ENCODE data around the gene SLC25A13.

SLC25A13 gene

DNA sequence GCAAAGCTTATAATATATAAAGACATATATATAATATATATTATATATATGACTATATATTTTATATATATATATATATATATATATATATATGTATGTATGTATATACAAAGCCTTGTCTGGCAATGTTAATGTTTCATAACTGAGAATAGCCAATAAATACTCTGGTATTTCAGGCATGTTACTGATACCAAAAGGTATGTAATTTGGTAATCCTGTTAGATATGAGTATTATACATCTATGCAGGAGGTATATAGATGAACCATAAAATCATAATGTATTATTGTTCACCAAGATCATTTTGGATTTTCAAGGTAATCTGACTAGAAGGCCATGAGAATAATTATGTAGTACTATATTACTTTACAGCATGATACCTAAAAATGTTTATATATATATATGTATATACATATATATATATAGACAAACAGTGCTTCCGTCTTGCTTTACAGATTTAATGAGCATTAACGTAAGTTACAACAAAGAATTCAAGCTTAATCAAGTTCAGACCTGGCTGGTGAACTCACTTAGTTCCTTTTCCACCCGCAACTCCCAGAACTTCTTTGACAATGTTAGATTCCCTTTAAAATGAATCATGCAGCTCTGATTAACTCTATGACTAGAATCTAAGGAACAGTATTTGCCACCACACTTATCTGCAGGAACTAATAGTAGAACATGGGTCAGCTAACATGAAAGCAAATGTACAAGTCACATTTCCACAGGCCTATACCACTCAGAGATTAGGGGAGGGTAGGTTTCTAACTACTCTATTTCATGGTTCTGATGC, 82.7 kb downstream of the SLC25A13 start:
- no peak for DNase-seq

DNA sequence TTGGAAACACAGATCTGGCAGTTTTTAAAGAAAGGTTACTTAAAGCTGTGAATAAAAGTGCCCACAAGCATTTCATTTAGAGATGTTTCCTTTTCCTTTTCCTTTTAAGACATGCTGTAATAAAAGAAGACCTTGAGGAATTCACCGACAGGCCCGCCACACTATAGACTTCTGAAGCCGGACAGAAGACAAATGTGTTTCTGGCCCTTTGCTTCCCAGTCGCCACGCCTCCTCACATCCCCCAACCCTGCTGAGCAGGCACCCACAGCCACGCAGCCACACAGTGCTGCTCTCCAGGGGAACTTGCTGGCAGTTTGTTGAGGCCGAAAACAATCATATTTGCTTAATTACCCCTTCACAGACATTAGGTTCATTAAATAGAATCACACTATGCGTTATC, 83.4 kb downstream of the SLC25A13 start:
- DNase-seq = no peak

DNA sequence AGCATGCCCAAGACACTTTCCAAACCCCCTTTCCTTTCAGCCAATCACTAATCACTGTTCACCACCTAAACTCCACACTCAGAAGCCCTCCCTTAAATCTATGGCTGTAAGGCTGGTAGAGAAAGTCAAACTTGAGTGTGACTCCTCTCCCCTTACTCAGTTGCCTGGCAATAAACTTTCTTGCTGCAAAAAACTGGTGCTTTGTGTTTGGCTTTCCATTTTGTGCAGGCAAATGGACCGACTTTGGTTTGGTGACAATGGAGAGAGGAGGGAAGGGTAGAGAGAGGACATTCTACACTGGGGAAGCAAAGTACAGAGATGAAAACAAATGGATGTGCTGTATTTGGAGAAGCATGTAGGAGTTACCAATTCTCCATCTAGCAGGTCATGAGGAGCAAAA, 84.9 kb downstream of the SLC25A13 start:
- DNase-seq = no peak

DNA sequence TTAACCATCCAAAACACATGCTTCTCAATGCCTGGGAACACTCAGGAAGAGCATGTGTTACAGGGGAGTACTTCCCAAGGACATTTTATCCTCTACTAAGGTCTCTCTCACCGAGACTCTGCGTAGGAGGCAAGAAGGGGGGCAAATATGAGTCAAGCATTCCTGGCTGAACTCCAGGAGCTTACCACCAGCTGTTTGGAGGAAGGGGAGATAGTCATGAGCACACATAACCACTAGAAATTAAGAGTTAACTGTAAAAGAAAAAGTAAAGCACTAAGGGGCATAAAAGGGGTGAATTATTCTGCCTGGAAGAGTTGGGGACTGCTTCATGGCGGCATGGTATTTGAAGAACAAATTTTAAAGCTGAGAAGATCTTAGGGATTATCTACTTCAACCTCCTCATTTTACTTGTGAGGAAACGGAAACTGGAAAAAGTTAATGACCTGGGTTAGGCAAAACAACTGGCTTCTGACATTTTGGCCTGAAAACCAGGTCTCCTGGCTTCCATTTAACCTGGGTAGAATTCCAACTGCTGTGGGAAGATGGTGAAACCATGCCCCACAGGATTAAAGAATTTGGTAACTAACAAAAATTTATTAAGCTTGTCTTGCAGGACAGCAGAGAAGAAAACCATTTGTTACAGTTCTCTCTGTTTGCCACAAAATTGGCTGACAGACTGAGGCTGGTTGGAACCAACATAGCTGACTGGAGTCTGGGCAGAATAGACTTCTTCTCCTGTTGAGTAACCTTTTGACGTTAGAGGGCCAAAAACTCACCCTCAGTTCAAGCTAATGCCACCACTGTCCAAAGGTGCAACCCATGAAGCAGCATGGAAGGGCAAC, 85.5 kb downstream of the SLC25A13 start:
- DNase-seq = peak; percentile 91

DNA sequence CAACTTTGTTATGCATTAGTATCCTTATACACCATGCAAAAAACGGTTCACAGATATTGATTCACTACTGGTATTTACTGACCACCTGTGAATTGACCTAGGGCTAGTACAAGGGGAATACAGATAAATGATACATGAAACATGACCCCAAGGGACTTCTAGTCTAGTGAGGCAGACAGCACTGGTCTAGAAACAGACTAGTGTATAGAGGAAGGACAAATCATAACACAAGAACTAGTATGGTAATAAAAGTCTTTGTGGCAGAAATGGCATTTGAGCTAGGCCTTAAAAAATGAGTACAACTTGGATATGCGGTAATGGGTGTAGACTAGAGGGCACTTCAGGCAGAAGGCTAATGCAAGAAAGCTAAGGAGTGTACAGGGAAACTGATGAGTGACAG, 86.6 kb downstream of the SLC25A13 start:
- DNase-seq = no peak

DNA sequence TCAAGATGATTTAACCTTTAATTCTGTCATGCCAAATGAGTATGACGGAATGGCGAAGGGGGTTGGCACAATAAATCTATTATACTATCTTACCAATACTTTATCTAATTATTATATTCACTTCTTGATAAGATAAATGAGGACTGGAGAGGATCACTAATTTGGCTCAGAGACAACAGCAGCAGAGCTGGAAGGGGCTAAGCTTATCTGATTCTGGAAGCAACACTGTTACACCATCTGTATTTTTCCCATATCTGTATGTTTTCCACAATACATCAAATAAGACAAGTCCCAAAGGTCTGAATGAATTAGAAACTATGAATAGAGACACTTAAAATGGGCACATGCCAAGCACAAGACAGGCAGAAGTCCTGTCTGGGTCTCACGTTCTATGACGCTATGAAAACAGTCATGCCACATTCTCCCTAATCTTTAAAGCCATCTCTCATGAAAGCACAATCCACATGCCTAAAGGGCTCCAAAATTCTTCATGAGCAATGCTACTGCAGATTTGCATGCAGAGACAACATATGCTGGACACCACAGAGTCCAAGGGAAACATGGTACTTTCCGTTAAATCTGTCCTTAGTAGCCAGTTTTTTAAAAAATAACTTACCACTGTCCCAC, 88.3 kb downstream of the SLC25A13 start:
- no peak for DNase-seq

DNA sequence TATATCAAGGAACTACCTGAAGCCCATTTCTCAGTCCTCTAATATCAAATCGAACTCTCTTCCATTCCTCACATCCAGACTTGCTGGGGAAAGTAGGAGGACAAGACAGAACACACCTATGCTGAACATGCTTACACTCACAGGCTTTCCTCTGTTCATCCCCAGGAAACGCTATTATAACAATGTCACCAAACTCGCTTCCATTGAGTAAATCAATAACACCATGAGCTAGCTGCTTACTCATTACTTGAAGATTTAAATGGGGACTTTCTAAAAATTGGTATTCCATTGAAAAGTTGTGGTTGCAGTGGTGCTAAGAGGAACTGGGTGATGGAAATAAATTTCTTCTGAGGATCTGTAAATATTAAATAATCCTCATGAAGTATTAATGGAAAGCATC, 88.8 kb downstream of the SLC25A13 start:
- DNase-seq = no peak

DNA sequence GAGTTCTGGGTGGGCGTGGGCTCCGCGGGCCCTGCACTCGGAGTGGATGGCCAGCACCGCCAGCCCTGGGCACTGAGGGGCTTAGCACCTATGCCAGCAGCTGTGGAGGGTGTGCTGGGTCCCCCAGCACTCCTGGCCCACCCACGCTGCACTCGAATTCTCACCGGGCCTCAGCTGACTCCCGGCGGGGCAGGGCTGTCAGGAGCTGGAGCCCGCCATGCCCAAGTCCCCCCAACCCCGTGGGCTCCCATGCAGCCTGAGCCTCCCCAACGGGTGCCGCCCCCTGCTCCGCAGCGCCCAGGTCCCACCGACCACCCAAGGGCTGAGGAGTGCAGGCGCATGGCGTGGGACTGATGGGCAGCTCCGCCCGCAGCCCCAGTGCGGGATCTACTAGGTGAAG, 93.1 kb downstream of the SLC25A13 start:
- DNase-seq = no peak

DNA sequence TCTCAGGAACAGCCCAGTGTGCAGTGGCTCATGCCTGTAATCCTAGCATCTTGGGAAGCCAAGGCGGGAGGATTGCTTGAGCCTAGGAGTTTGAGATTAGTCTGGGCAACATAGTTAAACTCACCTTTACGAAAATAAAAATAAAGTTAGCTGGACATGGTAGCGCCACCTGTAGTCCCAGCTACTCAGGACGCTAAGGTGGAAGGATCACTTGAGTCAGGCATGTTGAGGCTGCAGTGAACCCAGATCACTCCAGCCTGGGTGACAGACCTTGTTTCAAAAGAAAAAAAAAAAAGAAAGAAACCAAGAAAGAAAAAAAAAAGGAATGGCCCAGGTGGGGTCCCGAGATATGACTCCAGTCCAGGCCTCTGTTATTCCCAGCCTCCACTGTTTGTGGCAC, 96.6 kb downstream of the SLC25A13 start:
- DNase-seq = no peak

DNA sequence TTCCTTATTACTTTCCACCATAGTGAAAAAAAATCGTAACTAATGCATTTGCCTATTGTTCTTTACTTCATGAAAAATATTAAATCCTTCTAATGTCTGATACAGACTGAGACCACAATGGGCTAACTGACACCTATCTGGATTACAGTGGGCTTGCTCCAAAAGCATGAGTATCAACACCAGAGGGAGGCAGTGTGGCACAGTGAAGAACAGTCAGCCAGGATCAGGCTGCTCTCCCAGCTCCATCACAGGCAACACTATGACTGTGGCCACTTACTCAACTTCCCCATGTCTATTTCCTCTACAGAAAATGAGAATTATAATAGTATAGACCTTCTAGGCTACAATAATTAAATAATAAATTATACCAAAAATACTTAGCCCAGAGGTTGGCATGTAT, 97.2 kb downstream of the SLC25A13 start:
- no peak for DNase-seq

DNA sequence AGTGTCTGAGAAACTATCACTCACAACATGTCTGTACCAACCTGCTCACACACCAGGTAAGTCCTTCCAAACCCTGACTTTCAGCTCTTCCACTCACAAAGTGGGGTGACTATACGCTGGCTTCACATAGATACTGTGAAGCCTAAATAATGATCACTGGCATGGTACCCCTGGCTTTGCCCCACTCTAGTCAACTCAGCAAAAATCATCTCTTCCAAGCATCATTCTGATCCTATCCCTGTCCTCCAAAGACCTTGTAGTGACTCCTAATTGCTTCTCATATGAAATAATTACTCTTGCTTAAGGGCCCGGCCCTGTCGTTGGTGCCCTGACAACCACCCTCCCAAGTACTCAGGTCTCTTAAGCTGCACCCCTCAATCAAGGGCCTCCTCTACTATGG, 97.8 kb downstream of the SLC25A13 start:
- no peak for DNase-seq

DNA sequence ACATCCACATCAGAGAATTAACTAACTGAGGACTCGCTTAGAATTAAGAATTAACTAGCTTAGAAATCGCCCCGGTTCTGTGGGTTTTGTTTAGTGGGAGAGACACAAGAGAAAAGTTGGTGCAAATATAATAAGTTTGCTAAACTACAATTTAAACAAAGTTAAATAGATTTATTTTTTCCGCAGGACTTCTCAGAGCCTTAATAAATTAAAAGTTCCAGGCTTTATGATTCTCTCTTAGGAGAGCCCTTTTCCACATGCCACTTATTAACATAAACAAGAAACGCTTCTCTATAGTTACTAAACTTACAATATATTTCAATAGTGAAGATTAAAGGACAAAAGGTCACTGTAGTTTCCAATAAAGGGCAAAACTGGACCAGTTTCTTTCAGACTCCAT, 100.0 kb downstream of the SLC25A13 start:
- DNase-seq = no peak

DNA sequence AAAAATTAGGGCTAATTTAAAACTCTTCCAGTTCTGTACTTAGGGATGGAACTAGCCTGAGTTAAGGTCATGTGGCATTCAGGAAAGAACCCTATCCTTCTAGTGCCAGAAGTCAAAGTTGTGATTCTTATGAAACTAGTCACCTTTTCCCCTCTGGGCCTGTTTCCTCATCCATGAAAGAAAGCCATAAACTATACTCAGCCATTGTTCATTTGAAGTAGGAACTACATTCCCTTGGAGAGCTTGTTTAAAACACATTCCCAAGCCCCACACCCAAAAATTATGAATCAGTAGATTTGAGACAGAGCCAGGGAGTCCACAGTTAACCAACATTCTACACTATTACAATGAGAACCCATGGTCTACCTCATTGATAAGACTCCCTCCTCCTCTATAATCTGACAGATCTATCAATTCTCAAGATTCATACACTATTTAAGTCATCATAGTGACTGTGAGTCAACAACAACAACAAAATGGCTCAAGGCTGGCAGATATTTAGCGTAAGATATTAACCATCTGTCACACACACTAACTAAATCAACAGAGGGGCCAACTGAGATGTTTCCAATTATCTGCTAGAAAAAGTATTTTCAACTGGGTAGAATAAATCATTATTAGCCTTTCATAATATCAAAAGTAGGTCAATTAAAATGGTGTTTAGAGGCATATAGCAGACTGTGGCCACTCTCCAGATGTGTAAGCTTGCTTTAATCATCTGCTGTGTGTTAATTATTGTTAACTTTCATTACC, 102.3 kb downstream of the SLC25A13 start:
- peak; percentile 71 for DNase-seq

DNA sequence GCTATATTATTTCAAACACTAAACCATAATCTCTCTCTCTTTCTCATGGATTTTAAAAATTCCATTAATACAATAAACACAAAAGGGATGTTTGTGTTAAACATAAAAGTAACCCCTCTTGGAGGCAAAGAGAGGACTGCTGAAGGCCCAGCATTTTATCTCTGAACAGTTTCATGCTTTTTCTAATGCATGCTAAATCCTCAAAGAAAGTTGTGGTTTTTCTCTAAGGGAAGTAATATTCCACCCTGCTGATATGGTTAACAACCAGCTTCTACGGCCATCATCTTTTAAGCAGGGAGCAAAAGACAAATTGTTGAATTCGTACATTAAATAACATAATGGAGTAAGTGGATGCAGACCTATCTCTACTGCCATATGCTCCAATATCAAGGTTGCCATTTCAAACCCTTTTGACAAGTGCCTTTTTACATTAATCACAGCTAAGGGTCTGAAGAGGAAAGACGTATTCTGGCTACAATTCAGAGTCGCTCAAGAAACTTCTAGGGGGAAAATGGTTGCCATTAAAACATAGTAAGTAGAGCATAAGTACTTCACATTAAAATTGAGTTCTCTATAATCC, 103.1 kb downstream of the SLC25A13 start:
- no peak for DNase-seq

DNA sequence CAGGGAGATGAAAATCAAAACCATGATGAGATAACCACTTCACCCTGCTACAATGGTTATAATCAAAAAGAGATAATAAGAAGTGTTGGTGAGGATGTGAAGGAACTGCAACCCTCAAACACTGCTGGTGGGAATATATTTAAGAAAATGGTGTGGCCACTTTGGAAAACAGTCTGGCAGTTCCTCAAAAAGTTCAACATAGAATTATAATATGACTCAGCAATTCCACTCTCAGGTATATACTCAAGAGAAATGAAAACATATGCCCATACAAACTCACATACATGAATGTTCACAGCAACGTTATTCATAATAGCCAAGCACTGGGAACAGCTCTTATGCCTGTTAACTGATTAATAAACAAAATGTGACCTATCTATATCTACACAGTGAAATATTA, 104.8 kb downstream of the SLC25A13 start:
- no peak for DNase-seq

DNA sequence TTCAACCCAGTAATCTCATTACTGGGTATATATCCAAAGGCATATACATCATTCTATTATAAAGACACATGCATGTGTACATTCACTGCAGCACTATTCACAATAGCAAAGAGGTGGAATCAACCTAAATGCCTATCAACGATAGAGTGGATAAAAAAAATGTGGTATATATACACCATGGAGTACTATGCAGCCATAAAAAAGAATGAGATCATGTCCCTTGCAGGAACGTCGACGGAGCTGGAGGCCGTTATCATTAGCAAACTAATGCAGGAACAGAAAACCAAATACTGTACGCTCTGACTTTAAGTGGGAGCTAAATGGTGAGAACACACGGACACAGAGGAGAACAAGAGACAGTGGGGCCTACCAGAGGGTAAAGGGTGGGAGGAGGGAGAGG, 105.5 kb downstream of the SLC25A13 start:
- DNase-seq = no peak

DNA sequence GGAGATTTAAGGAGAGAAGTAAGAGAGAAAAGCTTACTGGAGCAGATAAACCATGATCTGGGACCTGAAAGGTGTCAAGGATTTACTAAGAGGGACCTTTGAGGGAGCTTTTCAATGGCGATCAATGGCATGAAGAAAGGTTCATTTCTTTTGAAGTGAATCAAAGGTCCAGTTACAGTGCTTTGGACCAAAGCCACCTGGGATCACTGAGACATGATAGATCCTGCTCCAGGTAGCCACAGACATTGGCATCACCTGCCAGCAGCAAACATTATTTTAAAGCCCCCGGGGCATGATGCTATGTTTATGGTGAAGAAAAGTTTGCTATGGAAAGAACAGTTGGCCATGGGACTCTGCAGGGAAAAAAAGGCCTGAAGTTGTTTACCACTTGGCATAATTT, 109.4 kb downstream of the SLC25A13 start:
- no peak for DNase-seq

DNA sequence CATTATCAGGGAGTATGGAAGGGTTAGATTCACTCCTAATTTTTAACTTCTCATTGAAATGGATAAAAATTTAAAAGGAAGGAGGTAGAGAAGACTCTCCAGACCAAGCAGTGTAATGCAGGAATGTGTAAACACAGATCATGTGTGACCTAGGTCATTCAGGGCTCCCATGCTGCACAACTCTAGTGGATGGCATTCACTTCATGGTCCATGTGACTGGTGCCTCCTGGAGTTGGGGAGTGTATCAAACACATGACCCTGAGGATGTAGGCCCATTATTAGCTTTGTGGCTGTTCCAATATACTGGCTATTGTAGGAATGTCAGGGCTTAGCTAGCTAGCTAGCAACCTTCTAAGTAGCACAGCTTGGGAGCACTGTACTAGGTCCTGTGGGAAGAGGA, 109.9 kb downstream of the SLC25A13 start:
- no peak for DNase-seq

DNA sequence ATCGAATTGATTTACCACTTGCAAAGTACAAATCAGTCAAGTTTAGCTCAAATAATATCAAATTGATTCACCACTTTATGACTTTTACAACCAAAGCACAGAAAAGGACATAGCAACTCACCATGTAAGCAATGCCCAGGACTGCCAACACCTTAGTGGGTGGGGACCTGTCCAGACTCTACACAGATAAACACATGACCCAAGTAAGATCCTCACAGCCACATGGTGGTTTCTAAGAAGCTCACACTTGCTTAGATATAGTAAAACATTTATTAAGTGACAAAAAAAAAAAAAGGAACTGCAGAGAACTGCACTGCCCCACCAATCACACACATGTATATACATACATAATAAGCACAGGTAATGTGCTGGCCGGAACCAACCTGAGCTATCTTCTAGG, 116.2 kb downstream of the SLC25A13 start:
- no peak for DNase-seq

DNA sequence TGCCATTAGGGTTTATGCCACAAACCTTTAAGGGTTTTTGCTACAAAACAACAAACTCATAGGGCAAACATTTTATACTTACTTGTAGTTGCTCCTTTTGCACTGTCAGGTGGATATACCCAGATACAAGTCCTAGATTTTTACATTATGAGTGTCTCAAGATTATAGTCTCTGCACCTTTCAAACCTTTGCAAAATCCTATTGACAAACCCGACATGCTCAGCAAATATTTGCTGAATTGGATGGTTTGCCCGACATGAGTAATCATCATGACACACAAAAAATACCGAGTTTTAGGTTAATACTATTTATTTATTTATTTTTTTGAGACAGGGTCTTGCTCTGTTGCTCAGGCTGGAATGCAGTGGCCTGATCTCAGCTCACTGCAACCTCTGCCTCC, 117.3 kb downstream of the SLC25A13 start:
- DNase-seq = no peak

DNA sequence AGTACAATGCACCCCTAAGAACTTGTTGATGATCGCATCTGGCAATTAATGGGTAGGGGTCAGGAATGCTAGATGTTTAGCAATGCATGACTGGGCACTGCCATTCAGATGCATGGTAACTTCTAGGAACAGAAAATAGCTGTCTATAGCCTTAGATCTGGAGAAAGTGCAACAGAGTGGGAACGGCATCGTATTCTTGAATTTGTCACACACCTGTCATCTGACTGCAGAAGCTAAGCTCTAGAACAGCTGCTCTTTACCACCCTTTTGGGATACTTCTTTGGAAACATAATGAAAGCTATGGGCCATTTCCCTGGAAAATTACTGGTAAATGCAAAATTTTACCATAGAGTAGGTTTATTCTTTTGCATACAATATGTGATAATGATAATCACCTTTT, 118.1 kb downstream of the SLC25A13 start:
- no peak for DNase-seq

DNA sequence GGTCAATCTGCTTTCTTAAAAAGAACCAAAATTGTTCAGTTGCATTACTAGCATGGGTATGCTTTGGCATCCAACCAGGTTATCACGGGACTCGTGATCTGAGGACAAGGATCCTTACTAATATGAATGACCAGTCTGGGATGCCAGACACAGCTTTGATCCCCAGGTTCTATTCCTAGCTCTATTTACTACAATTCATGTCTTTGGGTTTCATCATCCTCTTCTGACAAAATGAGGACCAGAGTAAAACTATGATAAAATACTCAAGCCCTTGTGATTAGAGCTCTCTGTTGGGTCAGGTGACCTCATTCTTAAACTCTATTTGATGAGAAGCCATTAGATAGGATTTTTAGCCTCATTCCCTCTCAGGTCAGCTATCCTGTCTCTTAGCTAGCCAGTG, 119.8 kb downstream of the SLC25A13 start:
- DNase-seq = peak; percentile 7

DNA sequence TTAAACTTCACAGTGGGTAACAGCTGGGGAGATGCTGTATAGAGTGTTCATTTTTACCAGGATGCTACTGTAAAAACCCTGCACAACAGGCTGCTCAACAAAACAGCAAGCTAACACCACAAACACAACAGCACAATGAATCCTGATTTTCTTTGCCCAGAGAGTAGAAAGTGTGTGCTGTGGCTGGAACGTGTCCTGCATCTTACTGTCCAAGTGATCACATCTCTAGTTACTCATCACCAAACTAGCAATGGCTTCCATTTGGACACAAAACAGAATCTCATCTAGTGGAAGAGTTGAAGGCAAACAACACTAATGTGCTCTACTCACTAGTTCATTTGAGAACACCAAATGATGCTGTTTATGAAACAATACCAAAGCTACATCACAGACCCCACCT, 121.2 kb downstream of the SLC25A13 start:
- no peak for DNase-seq

Data from fibroblast of upper back skin (primary cell).